SIG-M5 treated with dmso at 0.1 percent for 504 hours (cell line): ENCODE measurements around the gene DISC1.

ENCODE experiments used
- DNase-seq: peaks from one replicate; lab custom pipeline; 2025; ENCODE audit not compliant: unreplicated experiment; lab: John Stamatoyannopoulos, UW

DISC1 gene

DNA sequence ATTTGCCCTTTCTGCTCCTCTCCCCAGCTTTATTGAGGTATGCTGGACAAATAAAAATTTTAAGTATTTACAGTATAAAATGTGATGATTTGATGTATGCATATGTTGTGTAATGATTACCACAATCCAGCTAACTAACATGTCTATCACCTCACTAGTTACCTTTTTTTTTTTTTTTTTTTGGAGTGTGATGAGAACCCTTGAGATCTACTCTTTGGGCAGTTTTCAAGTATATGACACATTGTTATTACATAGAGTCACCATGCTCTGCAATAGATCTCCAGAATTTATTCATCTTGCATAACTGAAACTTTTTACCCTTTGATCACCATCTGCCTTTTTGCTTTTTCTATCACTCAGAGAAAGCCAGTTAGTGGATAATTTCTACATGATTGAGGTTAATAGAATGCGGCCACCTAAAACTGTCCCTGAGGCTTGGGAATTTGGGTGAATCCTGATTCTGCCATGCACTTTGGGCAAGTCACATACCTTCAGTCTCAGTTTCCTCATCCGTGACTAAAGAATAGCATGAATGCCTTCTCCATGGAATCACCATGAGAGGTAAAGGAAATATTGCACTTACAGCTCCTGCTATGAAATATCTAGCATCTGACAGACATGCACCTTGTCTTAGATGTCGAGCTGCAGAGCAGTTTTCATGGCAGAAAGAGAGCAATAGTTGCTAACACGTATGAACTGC lies 295.2 kb downstream of the DISC1 start:
- no peak for DNase-seq

DNA sequence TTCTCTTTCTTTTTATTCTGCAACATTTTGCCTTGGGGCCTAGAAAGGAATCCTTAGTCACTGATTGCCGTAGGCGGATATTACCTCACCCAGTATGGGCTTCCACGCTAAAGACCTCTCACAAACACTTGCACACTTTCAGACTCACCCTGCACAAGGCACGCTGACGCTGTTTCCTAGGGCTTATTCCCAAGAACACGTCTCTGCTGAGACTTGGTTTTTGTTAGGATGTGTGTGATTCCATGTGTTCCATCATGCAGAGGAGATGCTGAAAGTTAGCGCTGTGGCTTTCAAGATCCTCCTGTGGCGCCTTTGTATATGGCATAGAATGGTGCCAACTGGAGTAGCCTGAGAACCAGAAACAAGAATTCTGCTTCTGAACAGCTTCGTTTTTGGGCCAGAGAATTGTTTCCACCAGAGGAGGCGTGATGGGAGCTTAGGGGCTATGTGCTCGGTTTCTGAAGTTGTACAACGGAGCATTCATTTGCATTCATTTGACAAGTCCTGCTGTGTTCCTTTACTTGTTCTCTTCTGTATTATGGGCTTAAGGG lies 297.0 kb downstream of the DISC1 start:
- DNase-seq, result no peak

DNA sequence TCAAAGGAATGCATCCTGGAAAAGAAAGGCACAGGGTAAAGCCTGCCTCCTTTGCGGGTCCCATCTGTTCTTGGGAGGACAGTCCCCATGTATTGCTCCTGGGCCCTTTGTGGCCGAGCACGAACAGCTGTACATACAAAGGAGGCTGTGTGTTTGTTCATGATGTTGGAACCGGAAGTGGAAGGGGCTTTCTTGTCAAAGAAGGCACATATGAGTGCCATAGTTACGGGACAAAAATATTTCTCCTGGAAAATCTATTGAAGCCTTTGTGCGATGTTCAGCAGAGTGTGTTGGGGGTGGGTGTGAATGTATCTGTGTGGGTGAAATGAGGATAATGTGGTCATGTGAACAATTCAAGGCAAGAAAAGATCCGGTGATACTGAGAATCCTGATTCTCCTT lies 297.6 kb downstream of the DISC1 start:
- DNase-seq, result no peak

DNA sequence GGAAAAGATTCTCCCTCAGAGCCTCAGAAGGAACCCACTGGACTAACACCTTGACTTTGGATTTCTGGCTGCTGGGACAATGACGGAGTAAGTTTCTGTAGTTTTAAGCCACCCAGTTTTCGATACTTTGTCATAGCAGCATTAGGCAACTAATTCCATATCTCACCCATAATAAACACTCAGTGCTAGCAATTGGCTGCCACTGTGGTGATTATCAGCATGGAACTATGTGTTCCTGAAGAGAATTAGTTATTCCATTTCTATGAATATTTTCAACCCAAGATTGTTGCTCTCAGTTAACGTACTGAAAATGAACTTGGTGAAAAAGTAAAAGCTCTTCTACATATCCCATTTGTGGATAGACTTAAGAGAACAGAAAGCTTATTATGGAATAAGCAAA lies 299.3 kb downstream of the DISC1 start:
- no peak for DNase-seq

DNA sequence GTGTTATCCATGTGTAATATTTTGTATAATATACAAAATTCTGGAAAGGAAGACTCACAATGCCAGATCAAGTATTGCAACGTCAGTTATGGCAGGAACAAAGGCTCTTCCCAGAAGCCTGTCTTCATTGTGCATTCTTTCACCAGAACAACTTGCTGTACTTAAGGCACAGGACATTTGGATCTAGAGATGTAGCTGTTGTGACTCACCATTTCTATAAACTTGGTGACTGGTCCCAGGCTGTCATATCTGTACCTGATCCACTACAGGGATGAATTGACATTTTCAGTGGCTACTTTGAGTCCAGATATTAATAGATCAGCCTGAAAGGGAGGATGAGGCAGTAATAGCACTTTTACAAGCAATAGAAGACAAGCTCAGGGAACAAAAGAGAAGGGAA lies 299.8 kb downstream of the DISC1 start:
- no peak for DNase-seq

DNA sequence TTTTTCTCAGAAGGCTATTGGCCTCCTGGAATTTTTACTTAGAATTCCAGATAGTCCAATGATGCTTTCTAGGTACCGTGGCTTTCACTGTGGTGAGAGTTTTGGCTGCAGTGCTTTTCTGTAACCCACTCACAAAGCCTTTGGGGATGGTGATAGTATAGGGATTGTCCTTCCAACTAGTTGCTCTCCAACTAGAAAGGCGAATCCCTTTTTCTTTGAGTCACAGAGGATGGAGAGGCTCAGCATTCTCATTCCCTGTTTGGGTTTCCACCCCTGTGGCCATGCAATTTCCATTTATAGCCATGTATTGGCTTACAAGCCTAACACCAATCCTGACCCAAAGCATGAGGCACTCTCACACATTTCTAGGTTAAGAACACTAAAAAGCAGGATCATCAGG lies 300.3 kb downstream of the DISC1 start:
- no peak for DNase-seq

DNA sequence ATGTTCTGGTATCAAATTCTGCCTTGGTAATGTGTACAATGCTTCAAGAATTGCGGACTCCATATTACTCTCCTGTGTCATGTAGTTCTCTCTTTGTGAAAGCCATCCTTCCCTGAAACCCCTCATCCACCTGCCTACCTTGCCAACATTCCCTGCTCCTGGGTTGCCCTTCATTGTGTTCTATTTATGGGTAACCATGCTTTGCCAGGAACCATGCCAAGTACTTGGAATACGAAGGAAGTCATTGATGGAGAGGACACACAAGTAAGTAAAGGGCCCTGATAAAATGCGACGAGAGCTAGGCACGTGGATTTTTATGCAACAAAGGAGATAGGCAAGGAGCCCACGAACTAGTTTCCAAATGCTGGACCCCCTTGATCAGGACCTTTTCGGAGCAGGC lies 300.8 kb downstream of the DISC1 start:
- DNase-seq, result no peak

DNA sequence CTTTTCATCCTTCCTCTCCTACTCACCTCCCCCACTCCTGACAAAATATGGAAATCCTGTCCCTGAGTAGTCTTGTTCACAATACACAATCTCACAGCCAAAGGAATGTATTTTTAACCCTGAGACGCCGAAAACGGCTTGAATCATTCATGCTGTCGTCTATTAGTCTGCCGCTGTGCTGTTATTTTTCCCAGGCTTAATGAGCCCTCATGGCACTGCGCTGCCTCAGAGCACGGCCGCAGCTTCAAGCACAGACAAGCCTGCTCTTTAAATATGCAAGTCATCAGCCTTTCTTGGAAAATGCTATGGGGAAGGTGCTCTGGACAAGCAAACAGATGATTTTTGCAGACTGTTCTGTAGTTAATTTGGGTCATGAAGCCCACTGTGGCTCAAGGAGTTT lies 302.7 kb downstream of the DISC1 start:
- DNase-seq, result no peak

DNA sequence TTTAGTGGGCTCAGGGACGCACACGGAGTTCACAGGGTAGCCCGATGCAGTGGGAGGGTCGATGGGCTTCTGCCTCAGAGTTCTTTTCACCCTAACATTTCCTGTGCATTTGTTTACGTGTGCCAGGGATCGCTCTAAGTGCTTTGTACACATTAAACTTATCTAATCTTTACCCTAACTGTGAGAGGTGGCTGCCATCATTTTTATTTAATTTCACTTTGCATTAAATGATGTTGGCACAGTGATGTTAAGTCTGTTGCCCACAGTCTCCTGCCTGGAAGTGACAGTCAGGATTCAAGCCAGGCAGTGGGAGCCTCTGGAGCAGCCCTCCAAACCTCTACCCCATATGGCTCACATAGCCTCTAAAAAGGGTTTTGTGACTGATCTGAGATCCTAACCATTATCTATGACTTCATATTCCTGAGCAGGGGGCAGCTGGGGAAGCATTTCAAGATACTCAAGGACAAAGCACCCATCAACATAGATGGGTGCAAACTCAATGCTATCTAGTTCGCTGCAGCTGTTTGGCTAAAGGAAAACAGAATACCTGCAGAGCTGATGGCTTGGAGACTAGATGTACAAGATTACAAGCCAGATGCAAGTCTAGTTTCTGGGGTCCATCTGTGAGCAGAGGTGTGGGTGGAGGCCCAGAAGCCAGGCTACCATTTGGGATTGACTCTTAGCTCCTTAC lies 303.8 kb downstream of the DISC1 start:
- no peak for DNase-seq

DNA sequence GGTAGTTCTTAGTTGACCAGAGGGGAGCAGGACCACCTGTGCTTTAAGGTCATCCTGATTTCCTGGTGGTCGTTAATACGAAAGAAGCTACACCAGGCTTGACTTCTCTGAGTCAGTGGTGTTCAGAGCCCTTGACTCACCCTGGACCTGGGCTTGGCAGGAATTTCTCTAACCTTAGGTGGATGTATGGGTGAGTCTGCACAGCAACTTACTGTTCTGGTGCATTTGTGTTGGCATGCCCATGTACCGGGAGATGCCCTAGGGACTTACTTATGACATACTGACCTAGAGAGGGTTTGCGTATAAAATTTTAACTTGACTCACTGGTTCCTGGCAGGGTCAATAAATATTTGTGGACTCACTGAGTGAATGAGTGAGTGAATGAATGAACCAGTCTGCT lies 304.6 kb downstream of the DISC1 start:
- DNase-seq, result no peak

DNA sequence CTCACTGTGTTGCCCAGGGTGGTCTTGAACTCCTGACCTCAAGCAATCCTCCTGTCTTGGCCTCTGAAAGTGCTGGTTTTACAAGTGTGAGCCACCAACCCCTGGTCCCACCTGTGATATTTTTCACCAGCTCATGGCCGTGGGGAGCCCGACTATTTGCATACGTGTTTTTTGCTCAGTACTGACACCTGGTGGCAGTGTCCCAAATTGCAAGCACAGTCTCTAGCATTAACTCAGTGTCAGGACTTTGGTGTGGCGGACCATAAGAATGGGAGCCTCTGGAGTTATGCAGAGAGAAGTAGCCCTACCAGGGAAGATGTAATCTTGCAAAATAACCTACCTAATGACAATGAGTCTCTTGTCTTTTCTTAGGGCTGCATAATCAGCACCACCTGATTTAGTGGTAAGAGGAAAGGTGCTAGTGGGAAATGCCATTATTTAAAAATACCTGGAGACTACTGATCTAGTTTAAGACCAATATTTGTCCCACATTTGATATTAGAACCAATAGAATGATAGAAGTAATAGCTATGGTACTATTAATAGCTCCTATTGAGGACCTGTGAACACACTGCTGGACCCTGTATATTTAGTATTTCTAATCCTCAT lies 305.4 kb downstream of the DISC1 start:
- DNase-seq, result peak; percentile 5

DNA sequence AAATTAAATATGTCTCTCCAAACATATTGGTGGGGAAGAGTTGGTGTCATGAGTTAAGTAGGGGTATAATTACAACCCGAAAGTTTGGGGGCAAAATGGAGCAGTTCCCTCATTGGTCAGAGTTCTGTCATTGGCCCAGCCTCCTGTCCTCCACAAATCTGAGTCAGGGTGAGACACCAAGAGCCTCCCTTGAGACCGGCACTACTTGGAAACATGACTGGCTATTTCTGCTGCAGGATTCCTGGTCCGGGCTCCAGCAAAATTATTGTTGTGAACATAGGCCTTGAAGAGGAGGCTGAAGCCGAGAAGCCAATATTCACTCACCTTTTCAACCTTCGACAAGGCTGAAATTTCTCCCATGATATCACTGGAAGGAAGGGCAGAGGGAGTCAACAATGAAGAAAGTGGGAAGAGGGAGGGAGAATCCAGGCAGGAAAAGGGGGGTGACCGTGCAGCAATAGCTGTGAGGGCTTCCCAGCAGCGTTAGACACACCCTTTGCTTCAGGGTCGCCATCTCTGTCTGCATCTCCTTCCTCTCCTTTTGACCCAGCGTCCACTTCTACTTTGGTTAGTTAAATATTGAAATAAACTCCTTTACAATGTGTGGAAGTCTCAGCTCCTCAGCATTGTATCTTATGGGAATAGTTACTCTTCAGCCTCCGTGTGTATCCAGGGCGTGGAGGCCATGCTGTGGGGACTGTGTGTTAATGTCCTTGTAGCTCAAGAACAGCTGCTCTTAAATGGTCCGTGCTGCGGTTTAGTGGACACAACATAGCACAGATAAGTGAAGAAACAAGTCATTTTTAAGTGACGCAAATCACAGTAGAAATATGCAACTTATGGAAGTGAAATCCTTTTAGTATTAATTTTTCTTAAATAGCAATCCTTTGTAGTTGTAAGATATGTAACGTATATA lies 307.4 kb downstream of the DISC1 start:
- no peak for DNase-seq

DNA sequence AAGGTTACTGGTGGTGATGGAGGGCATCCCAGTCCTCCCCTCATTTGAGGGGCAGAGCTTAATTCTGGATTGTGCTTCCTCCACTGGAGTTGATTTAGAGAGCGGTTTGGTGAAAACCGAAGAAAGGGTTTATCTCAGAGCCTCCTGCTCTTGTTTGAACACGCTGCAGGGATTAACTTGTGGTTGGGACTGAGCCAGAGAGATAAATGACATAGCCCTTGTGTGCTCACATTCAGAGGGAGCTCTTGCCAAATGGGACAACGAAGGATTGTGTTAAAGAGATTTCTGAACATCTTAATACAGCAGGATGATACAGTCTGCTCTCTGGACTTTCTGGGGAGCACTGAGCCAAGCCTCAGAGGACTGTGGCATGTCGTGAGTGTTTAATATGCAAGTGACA lies 308.2 kb downstream of the DISC1 start:
- DNase-seq, result no peak

DNA sequence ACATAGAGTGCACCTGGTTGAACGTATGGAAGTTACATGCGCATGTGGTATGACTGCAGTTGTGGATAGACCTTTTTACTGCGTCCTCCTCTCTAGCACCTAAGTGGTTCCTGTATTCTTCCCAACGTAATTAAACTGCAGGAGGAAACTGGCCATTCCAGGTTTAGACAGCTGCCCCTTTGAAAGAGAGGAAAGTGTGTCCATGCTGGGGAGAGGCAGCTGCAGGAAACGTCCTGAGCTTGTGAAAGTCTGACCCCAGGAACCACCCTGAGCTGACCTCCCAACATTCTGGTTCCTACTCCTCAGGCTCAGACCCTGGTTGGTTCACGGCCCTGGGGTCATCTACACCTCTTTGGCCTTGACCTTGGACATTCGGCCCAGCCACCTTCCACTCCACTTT lies 309.3 kb downstream of the DISC1 start:
- no peak for DNase-seq

DNA sequence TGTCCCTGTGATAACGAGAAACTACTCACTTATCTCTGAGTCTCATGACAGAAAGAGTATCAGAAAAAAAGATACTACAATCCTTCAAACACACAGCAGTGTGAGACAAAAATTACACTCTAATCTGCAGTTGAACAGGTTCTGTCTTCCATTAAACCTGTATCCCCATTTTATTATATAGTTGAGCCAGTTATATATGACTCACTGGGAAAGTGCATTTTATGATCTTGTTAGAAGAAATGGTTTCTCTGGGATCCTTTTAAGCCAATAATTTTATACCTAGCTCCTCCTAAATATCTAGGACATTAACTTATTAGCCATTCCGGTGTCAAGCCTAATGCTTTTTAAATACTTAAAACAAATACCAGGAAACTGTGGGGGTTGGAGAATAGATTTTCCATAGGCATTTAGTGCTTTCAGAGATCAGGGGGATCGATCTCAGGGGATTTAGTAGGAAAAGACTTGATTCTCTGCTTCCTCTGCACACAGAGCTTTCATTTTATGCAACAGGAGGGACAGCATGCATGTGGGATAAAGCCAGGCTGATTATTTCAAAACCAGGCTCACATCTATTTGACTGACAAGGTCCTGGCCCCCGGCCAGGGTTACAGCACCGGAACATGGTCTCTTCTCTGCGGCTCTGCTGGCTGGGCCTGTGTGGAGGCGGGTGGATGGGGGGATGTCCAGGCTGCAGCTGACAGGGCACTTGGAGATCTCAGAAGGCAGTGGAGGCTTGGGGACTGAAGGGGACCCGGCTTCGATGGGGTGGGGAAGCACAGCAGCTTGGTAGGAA lies 310.6 kb downstream of the DISC1 start:
- no peak for DNase-seq

DNA sequence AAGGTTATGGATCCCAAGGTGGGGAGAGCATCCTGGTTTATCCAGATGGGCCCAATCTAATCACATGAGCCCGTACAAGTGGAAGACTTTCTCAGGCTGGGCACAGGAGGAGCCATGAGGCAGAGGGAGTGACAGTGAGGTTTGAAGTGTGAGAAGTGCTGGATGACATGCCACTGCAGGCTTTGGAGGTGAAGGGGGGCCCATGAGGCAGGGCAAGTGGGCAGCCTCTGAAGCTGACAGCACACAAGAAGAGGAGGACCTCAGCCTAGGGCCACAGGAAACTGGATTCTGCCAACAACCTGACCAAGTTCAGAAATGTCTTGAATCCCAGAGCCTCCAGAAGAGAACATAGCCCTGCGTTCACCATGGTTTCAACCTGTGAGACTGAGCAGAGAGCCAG lies 311.6 kb downstream of the DISC1 start:
- DNase-seq, result no peak

DNA sequence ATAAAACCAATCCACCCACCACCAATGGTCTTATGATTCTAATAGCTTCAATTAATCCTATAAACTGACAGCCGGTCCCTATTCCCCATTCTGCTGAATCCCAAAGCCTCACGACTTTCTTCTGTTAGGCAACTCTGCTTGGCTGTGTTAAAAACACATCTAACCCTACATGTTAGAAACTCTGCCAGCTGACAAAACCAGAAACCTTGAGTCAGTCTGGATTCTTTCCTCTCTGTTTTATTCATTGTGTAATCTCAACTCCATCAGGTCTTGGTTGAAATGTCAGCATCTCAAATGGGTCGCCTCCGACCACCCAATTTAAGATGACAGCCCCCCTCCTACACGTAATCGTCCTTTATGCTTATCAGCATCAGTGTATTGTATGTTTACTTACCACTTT lies 312.1 kb downstream of the DISC1 start:
- no peak for DNase-seq

DNA sequence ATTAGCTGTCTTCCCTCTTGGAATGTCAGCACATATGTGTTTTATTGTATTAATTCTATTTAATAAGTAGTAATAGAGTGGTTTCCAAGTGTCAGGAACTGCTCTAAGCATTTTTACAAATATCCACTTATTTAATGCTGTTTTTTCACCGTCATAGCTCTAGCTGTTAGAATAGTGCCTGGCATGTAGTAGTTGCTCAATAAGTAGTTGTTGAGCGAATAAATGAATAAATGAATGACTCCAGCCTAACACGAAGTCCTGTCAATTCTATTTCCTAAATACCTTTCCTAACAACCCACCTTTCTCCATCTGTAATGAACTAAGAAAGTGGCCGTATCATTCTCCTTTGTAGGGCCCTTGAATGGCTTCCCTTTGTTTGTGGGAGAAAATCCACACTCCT lies 312.5 kb downstream of the DISC1 start:
- no peak for DNase-seq

DNA sequence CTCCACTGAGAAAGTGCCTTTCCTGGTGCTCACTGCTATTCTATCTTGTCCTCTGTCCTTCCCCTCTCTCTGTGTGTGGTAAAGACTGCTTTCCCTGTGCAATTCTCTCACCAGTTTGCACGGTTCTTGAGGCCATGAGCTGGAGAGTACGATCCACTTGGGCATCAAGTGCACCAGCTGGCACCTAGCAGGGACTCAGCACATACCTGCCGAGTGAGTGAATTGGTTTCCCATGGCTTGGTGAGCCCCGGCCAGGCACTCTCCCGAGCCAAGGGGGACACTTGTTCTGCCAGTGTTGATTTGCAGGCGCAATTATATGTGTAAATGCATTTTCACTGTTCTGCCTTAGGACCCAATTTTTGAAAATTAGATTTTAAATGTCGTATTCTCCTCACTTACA lies 313.5 kb downstream of the DISC1 start:
- DNase-seq, result no peak

DNA sequence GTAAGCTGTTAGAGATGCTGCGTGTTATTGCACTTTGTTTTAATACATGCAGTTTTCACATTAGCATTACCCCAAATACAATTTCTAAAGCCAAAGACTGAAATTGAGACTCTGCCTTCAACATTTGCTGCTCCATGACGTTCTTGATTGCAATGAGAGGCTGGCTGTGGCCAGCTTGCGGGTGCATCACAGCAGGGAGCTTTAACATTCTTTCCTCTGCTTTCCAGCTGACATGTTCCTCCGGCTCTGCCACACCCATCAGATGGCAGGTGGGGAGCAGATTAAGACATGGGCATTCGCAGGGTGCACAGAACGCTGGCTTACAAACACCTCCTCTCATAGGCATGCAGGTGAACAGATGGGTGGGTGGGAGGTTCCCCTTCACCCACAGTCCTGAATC lies 314.1 kb downstream of the DISC1 start:
- DNase-seq, result no peak
